HUES6 (cell line): ENCODE results near the gene WRAP73.

Experiments
- H3K27ac ChIP-seq: 2 replicates; pipeline ENCODE4 v1.7.0; 2013; ENCODE audit warnings: low read depth, mild to moderate bottlenecking, low read length, inconsistent platforms
- H3K27me3 ChIP-seq: 2 replicates; pipeline ENCODE4 v1.6.1; 2013; ENCODE audit warnings: low read length; ENCODE audit not compliant: control insufficient read depth, insufficient read depth
- H3K36me3 ChIP-seq: 2 replicates; pipeline ENCODE4 v1.6.1; 2013; ENCODE audit warnings: low read length; ENCODE audit not compliant: control insufficient read depth, insufficient read depth
- H3K4me1 ChIP-seq: 2 replicates; pipeline ENCODE4 v1.6.1; 2013; ENCODE audit warnings: low read length; ENCODE audit not compliant: control insufficient read depth, insufficient read depth
- H3K4me3 ChIP-seq: 2 replicates; pipeline ENCODE4 v1.5.1; 2013; ENCODE audit warnings: low read depth, low read length
- H3K9ac ChIP-seq: one replicate; pipeline ENCODE4 v1.6.1; 2013; ENCODE audit warnings: mild to moderate bottlenecking, low read length
- H3K9me3 ChIP-seq: 2 replicates; pipeline ENCODE4 v1.6.1; 2013; ENCODE audit warnings: low read depth, low read length; ENCODE audit not compliant: control insufficient read depth, insufficient read depth

WRAP73 gene

DNA sequence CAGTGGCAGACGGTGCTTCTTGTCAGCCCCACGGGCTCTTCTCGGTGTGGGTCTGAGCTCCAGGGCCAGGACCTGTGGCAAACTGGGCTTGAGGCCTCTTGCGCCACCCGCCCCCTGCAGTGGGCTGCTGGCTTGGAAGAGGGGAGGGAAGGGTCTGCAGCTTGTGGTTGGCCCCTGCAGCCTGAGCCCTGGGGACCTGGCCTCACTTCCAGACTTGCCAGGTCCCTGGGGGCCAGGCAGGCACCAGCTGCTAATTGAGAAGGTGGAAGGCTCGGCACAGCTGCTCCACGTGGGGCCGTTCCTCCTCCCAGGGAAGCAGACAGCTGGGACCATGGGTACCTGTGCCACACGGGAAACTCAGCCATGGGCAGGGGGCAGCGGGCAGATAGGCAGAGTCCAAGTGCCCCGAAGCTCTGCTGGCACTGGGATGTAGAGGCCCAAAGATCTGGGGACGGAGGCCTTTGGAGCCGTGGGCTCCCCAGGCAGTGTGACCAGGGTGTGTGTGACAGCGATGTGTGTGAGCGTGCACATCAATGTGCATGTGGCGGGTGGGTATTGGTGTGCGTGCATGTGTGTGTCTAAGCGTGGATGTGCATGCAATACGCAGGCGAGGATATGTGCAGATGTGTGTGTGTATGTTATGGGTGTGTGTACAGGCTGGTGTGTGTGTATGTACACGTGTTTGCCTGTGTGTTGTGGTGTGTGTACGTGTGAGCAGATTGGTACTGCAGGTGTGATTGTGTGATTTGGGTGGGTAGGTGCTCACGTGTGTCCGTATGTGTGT lies 41.7 kb upstream of the WRAP73 start:
- peaks cover 20% of the 10 kb centered on the region; the same call in 1 of the 2 replicates for H3K27me3 ChIP-seq
- no peaks in the 10 kb centered on the region for H3K36me3 ChIP-seq
- no peaks in the 10 kb centered on the region for H3K9me3 ChIP-seq
- no peak overlapping the region for H3K27ac ChIP-seq
- no peak overlapping the region for H3K9ac ChIP-seq
- no peak overlapping the region for H3K4me3 ChIP-seq
- peaks cover 27% of the 10 kb centered on the region for H3K4me1 ChIP-seq

DNA sequence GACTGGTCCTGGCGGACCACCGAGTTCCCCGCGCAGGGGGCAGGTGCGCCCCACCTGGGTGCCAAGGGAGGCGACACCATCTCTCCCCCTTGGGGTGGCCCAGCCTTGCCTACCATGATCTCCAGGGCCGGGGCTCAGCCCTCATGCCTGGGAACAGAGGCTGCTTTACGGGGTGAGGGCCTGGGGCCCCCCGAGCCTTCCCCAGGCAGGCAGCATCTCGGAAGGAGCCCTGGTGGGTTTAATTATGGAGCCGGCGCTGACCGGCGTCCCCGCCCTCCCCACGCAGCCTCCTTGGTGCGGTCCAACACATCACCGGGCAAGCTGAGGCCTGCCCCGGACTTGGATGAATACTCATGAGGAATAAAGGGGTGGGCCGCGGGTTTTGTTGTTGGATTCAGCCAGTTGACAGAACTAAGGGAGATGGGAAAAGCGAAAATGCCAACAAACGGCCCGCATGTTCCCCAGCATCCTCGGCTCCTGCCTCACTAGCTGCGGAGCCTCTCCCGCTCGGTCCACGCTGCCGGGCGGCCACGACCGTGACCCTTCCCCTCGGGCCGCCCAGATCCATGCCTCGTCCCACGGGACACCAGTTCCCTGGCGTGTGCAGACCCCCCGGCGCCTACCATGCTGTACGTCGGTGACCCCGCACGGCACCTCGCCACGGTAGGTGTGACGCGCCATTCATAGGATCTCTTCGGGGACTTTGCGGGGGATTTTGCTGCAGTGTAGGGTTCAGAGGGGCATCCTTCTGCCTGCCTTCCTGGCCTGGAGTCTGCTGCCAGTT lies 40.6 kb upstream of the WRAP73 start:
- Histone ChIP-seq H3K4me1 (peaks cover 26% of the 10 kb centered on the region), H3K36me3 (no peaks in the 10 kb centered on the region), H3K9ac (no peak overlapping the region), H3K4me3 (no peak overlapping the region), H3K27me3 (peaks cover 18% of the 10 kb centered on the region; the same call in 1 of the 2 replicates), H3K9me3 (no peaks in the 10 kb centered on the region), H3K27ac (no peak overlapping the region)

DNA sequence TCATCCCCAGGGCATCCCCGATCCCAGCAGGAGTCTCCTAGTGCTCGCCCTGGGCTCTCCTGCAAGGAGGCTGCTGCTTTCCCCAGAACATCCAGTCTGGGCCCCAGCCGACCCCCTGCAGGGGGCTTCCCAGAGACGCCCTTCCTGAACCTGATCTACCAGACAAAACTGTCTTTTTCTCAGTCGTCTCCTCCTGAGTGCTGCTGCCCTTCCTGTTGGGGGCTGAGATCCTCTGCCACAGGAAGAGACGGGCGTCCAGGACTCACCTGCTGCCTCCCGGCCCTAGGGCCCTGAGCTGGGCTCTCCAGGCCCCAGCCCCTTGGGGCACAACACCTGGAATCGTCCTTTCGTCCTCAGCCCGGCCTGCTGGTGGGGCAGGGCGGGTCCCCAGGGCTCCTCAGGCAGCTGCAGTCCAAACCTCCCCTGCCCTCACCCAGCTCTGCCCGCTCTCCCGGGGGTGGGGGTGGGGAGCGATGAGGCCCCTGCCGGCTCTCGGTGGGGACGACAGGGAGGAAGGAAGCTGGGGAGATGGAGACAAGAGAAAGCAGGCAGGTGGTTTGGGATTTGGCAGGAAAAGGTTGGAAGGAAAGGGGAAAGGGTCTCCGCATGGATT lies 39.3 kb upstream of the WRAP73 start:
- no peaks in the 10 kb centered on the region for H3K9me3 ChIP-seq
- no peak overlapping the region for H3K27ac ChIP-seq
- peaks cover 25% of the 10 kb centered on the region for H3K4me1 ChIP-seq
- H3K9ac ChIP-seq: no peak overlapping the region
- no peaks in the 10 kb centered on the region for H3K36me3 ChIP-seq
- no peak overlapping the region for H3K4me3 ChIP-seq
- H3K27me3 ChIP-seq: peaks cover 23% of the 10 kb centered on the region

DNA sequence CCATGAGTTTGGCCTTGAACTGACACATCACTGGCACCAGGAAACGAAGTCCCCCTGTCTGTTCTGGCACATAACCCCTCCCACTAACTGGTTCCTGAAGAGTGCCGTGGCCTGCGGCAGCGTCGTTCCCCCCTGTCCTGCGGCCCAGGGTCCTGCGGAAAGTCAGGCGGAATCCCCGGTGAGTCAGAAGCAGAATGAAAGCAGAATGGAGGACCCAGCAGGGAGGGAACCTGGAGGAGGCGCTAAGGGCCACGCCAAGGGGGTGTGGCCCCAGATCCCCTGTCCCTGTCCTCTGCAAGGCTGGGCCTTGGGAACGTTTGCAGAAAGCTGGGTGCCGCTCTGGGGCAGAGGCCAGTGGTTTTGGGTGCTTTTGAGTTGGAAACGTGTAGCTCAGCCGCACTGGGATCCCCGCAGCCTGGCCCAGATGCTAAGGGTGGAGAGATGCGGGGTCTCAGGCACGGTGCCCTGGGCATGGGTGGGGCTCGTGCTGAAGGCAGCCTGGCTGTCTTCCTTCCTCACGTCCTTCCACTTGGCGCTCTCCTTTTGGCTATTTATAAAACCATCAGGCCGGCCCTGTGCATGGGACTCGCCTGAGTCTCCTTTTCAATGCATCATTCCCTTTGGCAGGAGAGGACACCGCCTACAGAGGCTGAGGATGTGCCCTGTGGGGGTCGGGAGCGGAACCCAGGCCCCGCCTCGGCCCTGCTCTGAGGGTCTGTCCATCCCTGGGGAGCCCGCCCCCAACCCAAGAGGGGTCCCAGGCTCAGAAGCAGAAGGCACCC lies 38.6 kb upstream of the WRAP73 start:
- no peak overlapping the region for H3K9ac ChIP-seq
- peaks cover 29% of the 10 kb centered on the region for H3K27me3 ChIP-seq
- no peaks in the 10 kb centered on the region for H3K36me3 ChIP-seq
- no peak overlapping the region for H3K27ac ChIP-seq
- H3K9me3 ChIP-seq: no peaks in the 10 kb centered on the region
- no peak overlapping the region for H3K4me3 ChIP-seq
- H3K4me1 ChIP-seq: peaks cover 29% of the 10 kb centered on the region

DNA sequence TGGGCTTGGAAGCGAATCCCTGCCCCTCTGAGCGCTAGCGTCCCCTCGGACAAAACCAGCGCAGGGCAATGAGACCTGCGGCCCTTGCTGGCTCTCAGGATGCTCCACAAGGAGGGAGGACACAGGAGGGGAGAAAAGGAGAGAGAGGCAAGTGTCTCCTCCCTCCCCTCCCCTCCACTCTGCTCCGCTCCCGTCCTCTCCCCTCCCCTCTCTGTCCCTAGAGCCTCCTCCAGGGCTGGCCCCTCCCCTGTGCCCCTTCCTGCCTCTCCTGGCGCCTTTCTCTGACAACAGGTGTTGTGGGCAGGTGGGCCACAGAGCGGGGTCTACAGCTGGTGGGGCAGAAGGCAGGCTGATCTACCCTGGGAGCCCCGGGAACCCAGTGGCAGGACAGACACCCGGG lies 37.6 kb upstream of the WRAP73 start:
- Histone ChIP-seq H3K9me3 (no peaks in the 10 kb centered on the region), H3K4me1 (peaks cover 29% of the 10 kb centered on the region), H3K4me3 (no peak overlapping the region), H3K9ac (no peak overlapping the region), H3K27me3 (peaks cover 34% of the 10 kb centered on the region), H3K36me3 (no peaks in the 10 kb centered on the region), H3K27ac (no peak overlapping the region)

DNA sequence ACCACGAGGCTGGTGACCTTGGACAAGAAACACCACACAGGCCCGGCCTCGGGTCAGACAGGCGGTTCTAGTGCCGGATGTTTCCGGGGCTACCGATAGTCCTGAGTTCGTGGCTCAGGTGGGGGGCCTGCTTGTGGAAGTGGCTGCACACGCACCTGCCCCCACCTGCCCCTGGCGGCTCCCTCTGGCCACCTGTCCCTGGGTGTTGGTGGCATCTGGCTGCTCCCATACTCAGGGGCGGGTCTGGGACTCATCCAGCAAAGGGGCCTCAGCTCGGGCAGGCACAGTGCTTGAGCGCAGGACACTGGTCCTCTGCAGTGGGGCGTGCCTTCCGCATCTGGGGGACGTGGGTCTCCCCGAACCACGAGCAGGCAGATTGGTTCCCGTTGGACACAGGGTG lies 36.0 kb upstream of the WRAP73 start:
- H3K9me3 ChIP-seq: no peaks in the 10 kb centered on the region
- H3K27ac ChIP-seq: no peak overlapping the region

DNA sequence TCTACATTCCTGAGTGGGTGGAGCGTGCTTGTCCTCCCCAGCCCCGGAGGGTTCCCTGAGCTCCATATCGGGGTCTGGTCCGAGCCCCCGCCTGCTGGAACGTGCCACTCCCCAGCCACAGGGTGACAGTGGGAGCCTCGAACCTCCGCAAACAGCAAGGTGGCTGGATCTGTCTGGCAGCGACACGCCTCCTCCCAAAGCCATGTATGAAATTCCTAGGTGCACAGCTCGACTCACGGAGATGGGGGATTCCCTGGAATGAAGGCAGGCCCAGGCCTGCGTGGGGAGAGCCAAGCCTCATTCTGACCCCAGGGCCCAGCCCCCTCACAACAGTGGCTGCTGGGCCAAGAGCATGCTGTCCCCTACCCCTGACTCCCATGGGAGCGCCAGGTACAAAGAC lies 35.3 kb upstream of the WRAP73 start:
- peaks cover 33% of the 10 kb centered on the region for H3K4me1 ChIP-seq
- H3K9ac ChIP-seq: no peak overlapping the region
- no peaks in the 10 kb centered on the region for H3K9me3 ChIP-seq
- no peak overlapping the region for H3K4me3 ChIP-seq
- peaks cover 34% of the 10 kb centered on the region for H3K27me3 ChIP-seq
- H3K27ac ChIP-seq: no peak overlapping the region
- no peaks in the 10 kb centered on the region for H3K36me3 ChIP-seq

More for the DNA sequence above, 36.0 kb upstream of the WRAP73 start:
- Histone ChIP-seq H3K4me1 (peaks cover 32% of the 10 kb centered on the region), H3K27me3 (peaks cover 34% of the 10 kb centered on the region), H3K36me3 (no peaks in the 10 kb centered on the region), H3K9ac (no peak overlapping the region), H3K4me3 (no peak overlapping the region)

DNA sequence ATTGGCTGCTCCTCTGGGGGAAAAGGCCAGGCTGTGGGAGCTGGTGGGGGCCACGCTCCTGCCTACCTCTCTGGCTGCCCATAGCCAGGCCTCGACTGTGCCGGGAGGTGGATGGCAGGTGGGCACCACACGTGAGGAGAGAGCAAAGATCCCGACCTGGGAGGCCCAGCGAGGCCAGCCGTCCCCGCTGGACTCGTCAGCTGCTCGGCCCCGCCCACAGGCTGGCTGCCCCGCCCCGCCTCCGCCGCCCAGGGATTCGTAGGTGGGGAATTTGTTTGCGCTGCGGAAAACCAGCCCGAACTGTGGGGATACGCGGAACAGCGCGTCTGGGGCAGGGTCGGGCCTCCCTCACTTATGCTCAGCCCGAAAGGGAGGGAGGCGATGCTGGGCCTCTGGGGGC lies 34.1 kb upstream of the WRAP73 start:
- peaks cover 29% of the 10 kb centered on the region for H3K4me1 ChIP-seq
- peak overlapping the region; percentile 46 for H3K4me3 ChIP-seq

DNA sequence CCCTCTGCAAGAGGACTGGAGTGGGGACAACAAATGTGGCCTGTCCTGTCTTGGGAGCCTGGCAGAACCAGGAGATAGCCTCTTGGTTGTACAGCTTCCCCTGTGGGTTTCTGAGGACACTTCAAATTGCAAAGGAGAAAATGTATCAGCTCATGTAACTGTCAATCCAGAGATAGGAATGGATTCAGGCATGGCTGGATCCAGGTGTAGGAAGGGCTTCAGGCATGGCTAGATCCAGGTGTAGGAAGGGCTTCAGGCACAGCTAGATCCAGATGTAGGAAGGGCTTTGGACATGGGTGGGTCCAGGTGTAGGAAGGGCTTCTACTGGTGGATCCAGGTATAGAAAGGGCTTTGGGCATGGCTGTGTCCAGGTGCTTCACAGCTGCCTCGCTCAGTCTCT lies 33.3 kb upstream of the WRAP73 start:
- Histone ChIP-seq H3K36me3 (no peaks in the 10 kb centered on the region), H3K9me3 (no peaks in the 10 kb centered on the region), H3K27ac (no peak overlapping the region), H3K9ac (no peak overlapping the region), H3K27me3 (peaks cover 37% of the 10 kb centered on the region), H3K4me3 (no peak overlapping the region), H3K4me1 (peaks cover 21% of the 10 kb centered on the region)

More for the DNA sequence above, 34.1 kb upstream of the WRAP73 start:
- H3K27me3 ChIP-seq: peaks cover 37% of the 10 kb centered on the region
- H3K27ac ChIP-seq: no peak overlapping the region
- no peaks in the 10 kb centered on the region for H3K36me3 ChIP-seq
- H3K9me3 ChIP-seq: no peaks in the 10 kb centered on the region
- no peak overlapping the region for H3K9ac ChIP-seq

DNA sequence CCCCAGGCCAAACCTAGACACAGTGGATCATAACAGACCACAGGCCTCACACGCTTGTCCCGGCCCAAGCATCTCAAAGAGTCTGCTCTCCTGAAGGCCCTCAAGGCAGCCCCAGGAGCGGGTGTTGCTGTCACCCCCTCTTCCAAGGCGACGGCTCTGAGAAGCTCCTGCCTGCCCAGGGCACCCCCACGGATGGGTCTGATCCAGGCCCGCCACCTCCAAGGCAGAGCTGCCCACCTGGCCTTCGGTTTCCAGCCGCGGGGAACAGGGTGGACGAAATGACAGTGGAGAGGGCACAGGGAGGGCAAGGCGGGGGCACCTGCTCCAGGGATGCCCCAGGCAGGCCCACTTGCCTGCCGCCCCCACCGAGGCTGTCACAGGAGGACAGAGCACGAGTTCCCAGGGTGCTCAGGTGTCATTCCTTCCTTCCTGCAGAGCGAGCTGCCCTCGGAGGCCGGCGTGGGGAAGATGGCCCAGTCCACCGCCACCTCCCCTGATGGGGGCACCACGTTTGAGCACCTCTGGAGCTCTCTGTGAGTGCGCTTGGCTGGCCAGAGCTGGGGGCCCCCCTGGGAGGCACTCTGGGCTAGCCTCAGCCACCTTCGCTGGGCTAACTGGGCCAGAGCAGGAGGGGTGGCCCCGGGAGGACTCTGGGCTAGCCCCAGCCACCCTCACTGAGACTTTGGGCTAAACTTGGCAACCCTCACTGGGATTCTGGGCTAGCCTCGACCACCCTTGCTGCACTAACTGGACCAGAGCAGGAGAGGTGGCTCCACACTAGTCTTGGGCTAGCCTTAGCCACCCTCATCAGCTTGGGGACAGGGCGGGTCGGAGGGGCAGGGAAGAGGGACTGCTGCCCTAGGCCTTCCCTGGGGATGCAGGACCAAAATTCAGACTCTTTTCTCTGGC lies 32.2 kb upstream of the WRAP73 start:
- H3K9ac ChIP-seq: no peak overlapping the region
- H3K36me3 ChIP-seq: no peaks in the 10 kb centered on the region
- H3K4me3 ChIP-seq: no peak overlapping the region
- H3K9me3 ChIP-seq: no peaks in the 10 kb centered on the region
- peaks cover 37% of the 10 kb centered on the region for H3K27me3 ChIP-seq
- H3K27ac ChIP-seq: no peak overlapping the region
- peaks cover 10% of the 10 kb centered on the region; the same call in 1 of the 2 replicates for H3K4me1 ChIP-seq
